SK-N-MC (cell line): ENCODE measurements around the gene NPIPB8.
"Not testable (repeated sequence)": the region's sequence is repeated elsewhere in the genome, so short reads cannot be mapped to it uniquely, and the experiment has no call there.

Experiments used
- EZH2 ChIP-seq: fragments of 200-600 bp; sonication (generic); IDR thresholded peaks from one replicate; pipeline ENCODE4 v1.6.1; 2017; ENCODE audit warnings: antibody characterized with exemption
- FOXP2 ChIP-seq: optimal IDR thresholded peaks from 2 replicates; pipeline ENCODE3; 2011; ENCODE audit warnings: mild to moderate bottlenecking, moderate library complexity; ENCODE audit not compliant: insufficient read depth; ENCODE audit errors: extremely low read length, control extremely low read depth
- POLR2AphosphoS5 ChIP-seq: IDR thresholded peaks from 2 replicates; pipeline ENCODE4 v1.6.1; 2012; ENCODE audit warnings: mild to moderate bottlenecking, low read depth, low read length, borderline replicate concordance

- TF ChIP-seq EZH2, POLR2AphosphoS5, FOXP2: not testable (repeated sequence)
Observed at GRCh38 chr16:28636093-28636823, 1.6 kb upstream of the NPIPB8 start.
